Stomach (tissue), 4 donors: ENCODE measurements around the gene DRC3.

Experiments
- CTCF ChIP-seq, 7 experiments: fragments of 450-650 bp in 4 of 7; fragments of 200-600 bp in 3 of 7; sonication (generic) in 3 of 7; IDR thresholded peaks; one replicate each; pipeline ENCODE4 v1.5.1; 2016 to 2019; ENCODE audit warnings: antibody characterized with exemption in 7 of 7, control low read depth in 2 of 7, mild to moderate bottlenecking in 1 of 7
- POLR2A ChIP-seq, 4 donors: fragments of 450-650 bp; IDR thresholded peaks; one replicate each; pipeline ENCODE4 v1.6.1; 2016; ENCODE audit warnings: antibody characterized with exemption in 4 of 4, control low read depth in 2 of 4, mild to moderate bottlenecking in 1 of 4, moderate library complexity in 1 of 4

GRCh38 chr17:17971431-17972125, 1.1 kb upstream of the DRC3 start:
- no peak for TF ChIP-seq CTCF (IDR thresholded peaks at IDR 0.05)
- TF ChIP-seq POLR2A (IDR thresholded peaks at IDR 0.05) = no peak
